ENCODE measurements around the gene TRMU. TPM values are rescaled to one million over a fixed set of nuclear protein-coding genes. Genes with fewer than 3 reads are reported as not detected.

TRMU gene
- total and polyA plus RNA-seq, 4 donors: 11.3 to 66.4 (median 33.8) TPM

DNA sequence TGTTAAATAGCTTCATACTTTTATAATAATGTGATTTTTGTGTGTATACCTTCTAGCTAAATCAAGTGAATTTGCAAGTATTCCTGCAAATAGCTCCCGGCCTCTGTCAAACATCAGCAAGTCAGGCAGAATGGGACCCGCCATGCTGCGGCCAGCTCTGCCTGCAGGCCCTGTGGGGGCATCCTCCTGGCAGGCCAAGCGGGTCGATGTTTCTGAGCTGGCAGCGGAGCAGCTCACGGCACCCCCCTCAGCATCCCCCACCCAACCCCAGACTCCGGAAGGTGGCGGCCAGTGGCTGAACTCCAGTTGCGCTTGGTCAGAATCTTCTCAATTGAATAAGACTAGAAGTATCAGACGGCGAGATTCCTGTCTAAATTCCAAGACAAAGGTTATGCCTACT lies 19.5 kb upstream of the TRMU start:
- WGBS, 2 donors: 92 to 96% methylated on average over 12 of the region's 12 CpGs
- peak; percentile 42 to 55 for DNase-seq
- H3K9me3 ChIP-seq (ENCODE audit: control insufficient read depth, low read length): no peaks in the 10 kb centered on the region

DNA sequence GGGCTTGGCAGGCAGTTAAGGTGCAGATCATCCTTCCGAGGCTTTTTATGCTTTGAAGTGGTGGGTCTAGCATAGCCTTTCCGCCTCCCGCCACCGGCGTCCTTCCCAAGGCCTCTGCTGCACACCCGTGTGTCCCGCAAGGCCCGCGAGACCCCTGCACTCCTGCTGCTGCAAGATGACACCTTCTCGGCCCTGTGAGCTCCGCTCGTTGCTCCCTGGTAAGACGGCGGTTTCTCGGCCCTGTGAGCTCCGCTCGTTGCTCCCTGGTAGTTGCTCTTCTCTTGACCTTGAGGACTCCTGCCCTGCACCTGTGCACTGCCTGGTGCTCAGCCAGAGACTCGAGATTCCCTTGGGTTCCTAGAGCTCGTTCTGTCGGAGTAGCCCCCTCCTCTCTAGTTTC lies 17.9 kb upstream of the TRMU start:
- Histone ChIP-seq H3K27ac (ENCODE audit: low read depth in 1 of 2, low read length in 2 of 2) (no peak overlapping the region), H3K4me1 (ENCODE audit: control insufficient read depth in 1 of 2, insufficient read depth in 2 of 2, low read length in 2 of 2) (no peaks in the 10 kb centered on the region), H3K9me3 (ENCODE audit: control insufficient read depth, low read length) (no peaks in the 10 kb centered on the region), H3K4me3 (ENCODE audit: low read length in 2 of 2) (no peak overlapping the region), H3K27me3 (ENCODE audit: control insufficient read depth in 1 of 2, insufficient read depth in 2 of 2, low read length in 1 of 2) (no peaks in the 10 kb centered on the region), H3K36me3 (ENCODE audit: control insufficient read depth in 1 of 2, insufficient read depth in 2 of 2, low read length in 1 of 2) (no peaks in the 10 kb centered on the region)
- intact Hi-C loops (cut with DNase I): loop anchor here in 1 of 2 donors (5.0 kb wide), 1 partner anchor 315 kb away; no protein-coding TSS in a partner anchor
- ATAC-seq (ENCODE audit: low FRiP score): no peak
- 90 to 95% methylated on average over 20 of the region's 20 CpGs for WGBS, 2 donors
- peak in 1 of 2 donors; percentile 63 for DNase-seq

More for the DNA sequence above, 19.5 kb upstream of the TRMU start:
- ATAC-seq (ENCODE audit: low FRiP score): no peak
- H3K27ac ChIP-seq (ENCODE audit: low read depth in 1 of 2, low read length in 2 of 2): no peak overlapping the region
- H3K4me1 ChIP-seq (ENCODE audit: control insufficient read depth in 1 of 2, insufficient read depth in 2 of 2, low read length in 2 of 2): no peaks in the 10 kb centered on the region
- H3K4me3 ChIP-seq (ENCODE audit: low read length in 2 of 2): no peak overlapping the region
- no peaks in the 10 kb centered on the region for H3K36me3 ChIP-seq (ENCODE audit: control insufficient read depth in 1 of 2, insufficient read depth in 2 of 2, low read length in 1 of 2)
- no peaks in the 10 kb centered on the region for H3K27me3 ChIP-seq (ENCODE audit: control insufficient read depth in 1 of 2, insufficient read depth in 2 of 2, low read length in 1 of 2)
- intact Hi-C loops (cut with DNase I): loop anchor here (2.0 to 5.0 kb wide), 2 partner anchors 193 to 314 kb away; no protein-coding TSS in a partner anchor

GRCh38 chr22:46318576-46318975 lies 16.9 kb upstream of the TRMU start:
- 93 to 98% methylated on average over 15 of the region's 15 CpGs for WGBS, 2 donors
- Histone ChIP-seq H3K36me3 (ENCODE audit: control insufficient read depth in 1 of 2, insufficient read depth in 2 of 2, low read length in 1 of 2) (no peaks in the 10 kb centered on the region), H3K4me1 (ENCODE audit: control insufficient read depth in 1 of 2, insufficient read depth in 2 of 2, low read length in 2 of 2) (no peaks in the 10 kb centered on the region), H3K9me3 (ENCODE audit: control insufficient read depth, low read length) (no peaks in the 10 kb centered on the region), H3K27me3 (ENCODE audit: control insufficient read depth in 1 of 2, insufficient read depth in 2 of 2, low read length in 1 of 2) (no peaks in the 10 kb centered on the region), H3K27ac (ENCODE audit: low read depth in 1 of 2, low read length in 2 of 2) (no peak overlapping the region), H3K4me3 (ENCODE audit: low read length in 2 of 2) (no peak overlapping the region)
- intact Hi-C loops (cut with DNase I): loop anchor here in 1 of 2 donors (5.0 kb wide), 1 partner anchor 316 kb away; no protein-coding TSS in a partner anchor
- ATAC-seq (ENCODE audit: low FRiP score): no peak
- DNase-seq: peak in 1 of 2 donors; percentile 65

- DNase-seq (peak in 1 of 2 donors; percentile 41), ATAC-seq (ENCODE audit: low FRiP score) (no peak)
- no peaks in the 10 kb centered on the region for H3K36me3 ChIP-seq (ENCODE audit: control insufficient read depth in 1 of 2, insufficient read depth in 2 of 2, low read length in 1 of 2)
- H3K27me3 ChIP-seq (ENCODE audit: control insufficient read depth in 1 of 2, insufficient read depth in 2 of 2, low read length in 1 of 2): no peaks in the 10 kb centered on the region
- 97% methylated on average over 10 of the region's 10 CpGs for WGBS, 2 donors
- H3K27ac ChIP-seq (ENCODE audit: low read depth in 1 of 2, low read length in 2 of 2): no peak overlapping the region
- H3K9me3 ChIP-seq (ENCODE audit: control insufficient read depth, low read length): no peaks in the 10 kb centered on the region
- intact Hi-C loops (cut with DNase I): loop anchor here in 1 of 2 donors (5.0 kb wide), 1 partner anchor 317 kb away; no protein-coding TSS in a partner anchor
- no peak overlapping the region for H3K4me3 ChIP-seq (ENCODE audit: low read length in 2 of 2)
- H3K4me1 ChIP-seq (ENCODE audit: control insufficient read depth in 1 of 2, insufficient read depth in 2 of 2, low read length in 2 of 2): no peaks in the 10 kb centered on the region
Observed at GRCh38 chr22:46319319-46319718, 16.2 kb upstream of the TRMU start.

GRCh38 chr22:46320166-46320710 lies 15.3 kb upstream of the TRMU start:
- intact Hi-C loops (cut with DNase I): no loop called here
- 84 to 89% methylated on average over 14 of the region's 14 CpGs for WGBS, 2 donors

GRCh38 chr22:46320716-46321386 lies 14.7 kb upstream of the TRMU start:
- no peak for ATAC-seq (ENCODE audit: low FRiP score)
- DNase-seq: peak in 1 of 2 donors; percentile 62
- intact Hi-C loops (cut with DNase I): no loop called here
- 95% methylated on average over 20 of the region's 20 CpGs for WGBS, 2 donors
- Histone ChIP-seq H3K4me1 (ENCODE audit: control insufficient read depth in 1 of 2, insufficient read depth in 2 of 2, low read length in 2 of 2) (no peaks in the 10 kb centered on the region), H3K9me3 (ENCODE audit: control insufficient read depth, low read length) (no peaks in the 10 kb centered on the region), H3K4me3 (ENCODE audit: low read length in 2 of 2) (no peak overlapping the region), H3K36me3 (ENCODE audit: control insufficient read depth in 1 of 2, insufficient read depth in 2 of 2, low read length in 1 of 2) (no peaks in the 10 kb centered on the region), H3K27me3 (ENCODE audit: control insufficient read depth in 1 of 2, insufficient read depth in 2 of 2, low read length in 1 of 2) (no peaks in the 10 kb centered on the region), H3K27ac (ENCODE audit: low read depth in 1 of 2, low read length in 2 of 2) (no peak overlapping the region)

More at GRCh38 chr22:46320166-46320710, 15.3 kb upstream of the TRMU start:
- DNase-seq (peak in 1 of 2 donors; percentile 51), ATAC-seq (ENCODE audit: low FRiP score) (no peak)
- Histone ChIP-seq H3K4me3 (ENCODE audit: low read length in 2 of 2) (no peak overlapping the region), H3K27me3 (ENCODE audit: control insufficient read depth in 1 of 2, insufficient read depth in 2 of 2, low read length in 1 of 2) (no peaks in the 10 kb centered on the region), H3K9me3 (ENCODE audit: control insufficient read depth, low read length) (no peaks in the 10 kb centered on the region), H3K36me3 (ENCODE audit: control insufficient read depth in 1 of 2, insufficient read depth in 2 of 2, low read length in 1 of 2) (no peaks in the 10 kb centered on the region), H3K27ac (ENCODE audit: low read depth in 1 of 2, low read length in 2 of 2) (no peak overlapping the region), H3K4me1 (ENCODE audit: control insufficient read depth in 1 of 2, insufficient read depth in 2 of 2, low read length in 2 of 2) (no peaks in the 10 kb centered on the region)

GRCh38 chr22:46322711-46323110 lies 12.8 kb upstream of the TRMU start:
- Histone ChIP-seq H3K4me1 (ENCODE audit: control insufficient read depth in 1 of 2, insufficient read depth in 2 of 2, low read length in 2 of 2) (no peaks in the 10 kb centered on the region), H3K27me3 (ENCODE audit: control insufficient read depth in 1 of 2, insufficient read depth in 2 of 2, low read length in 1 of 2) (no peaks in the 10 kb centered on the region), H3K9me3 (ENCODE audit: control insufficient read depth, low read length) (no peaks in the 10 kb centered on the region), H3K27ac (ENCODE audit: low read depth in 1 of 2, low read length in 2 of 2) (no peak overlapping the region), H3K4me3 (ENCODE audit: low read length in 2 of 2) (no peak overlapping the region), H3K36me3 (ENCODE audit: control insufficient read depth in 1 of 2, insufficient read depth in 2 of 2, low read length in 1 of 2) (no peaks in the 10 kb centered on the region)
- WGBS, 2 donors: 94 to 96% methylated on average over 15 of the region's 15 CpGs
- intact Hi-C loops (cut with DNase I): no loop called here
- DNase-seq (peak; percentile 28 to 59), ATAC-seq (ENCODE audit: low FRiP score) (no peak)

DNA sequence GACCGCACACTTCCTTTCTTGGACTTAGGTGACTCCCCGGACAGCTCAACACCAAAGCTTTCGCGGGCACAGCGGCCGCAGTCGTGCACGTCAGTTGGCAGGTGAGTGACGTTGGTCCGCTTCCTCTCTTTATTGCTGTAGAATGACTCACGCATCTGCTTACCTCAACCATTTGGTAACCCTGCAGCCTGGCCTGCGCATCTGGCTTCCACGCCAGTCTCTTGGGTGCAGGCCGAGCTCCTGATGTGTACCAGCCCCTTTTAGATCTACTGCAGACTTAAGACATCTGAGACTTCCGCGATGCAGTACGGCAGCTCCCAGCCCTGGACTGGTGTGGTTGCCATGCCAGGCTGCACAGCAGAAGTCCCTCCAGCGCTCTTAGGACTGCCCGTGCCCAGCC lies 12.4 kb upstream of the TRMU start:
- intact Hi-C loops (cut with DNase I): no loop called here
- Histone ChIP-seq H3K9me3 (ENCODE audit: control insufficient read depth, low read length) (no peaks in the 10 kb centered on the region), H3K36me3 (ENCODE audit: control insufficient read depth in 1 of 2, insufficient read depth in 2 of 2, low read length in 1 of 2) (no peaks in the 10 kb centered on the region), H3K4me1 (ENCODE audit: control insufficient read depth in 1 of 2, insufficient read depth in 2 of 2, low read length in 2 of 2) (no peaks in the 10 kb centered on the region), H3K27me3 (ENCODE audit: control insufficient read depth in 1 of 2, insufficient read depth in 2 of 2, low read length in 1 of 2) (no peaks in the 10 kb centered on the region), H3K27ac (ENCODE audit: low read depth in 1 of 2, low read length in 2 of 2) (no peak overlapping the region), H3K4me3 (ENCODE audit: low read length in 2 of 2) (no peak overlapping the region)
- no peak for ATAC-seq (ENCODE audit: low FRiP score)
- WGBS, 2 donors: 97 to 98% methylated on average over 19 of the region's 19 CpGs
- DNase-seq: peak; percentile 35 to 61
